Stimulated activated CD8-positive, alpha-beta memory T cell treated with anti-CD3 and anti-CD28 coated beads, Interleukin-7, amount 100 ng/mL, for 1 hour (primary cell): ENCODE data around the gene RFTN2.
"Not testable (repeated sequence)": the region's sequence is repeated elsewhere in the genome, so short reads cannot be mapped to it uniquely, and the experiment has no call there.

Source experiments
- DNase-seq, 2 donors: peaks; one replicate each; pipeline ENCODE4 v3.0.0-alpha.2; 2020; ENCODE audit warnings: low read depth in 2 of 2

Gene RFTN2

GRCh38 chr2:197675711-197676188 is 363 bp upstream of the RFTN2 start:
- DNase-seq = no peak

- no peak for DNase-seq
Observed at GRCh38 chr2:197674591-197674990, 796 bp downstream of the RFTN2 start.

- no peak for DNase-seq
Observed at GRCh38 chr2:197674060-197674459, 1.3 kb downstream of the RFTN2 start.

GRCh38 chr2:197673606-197674005 is 1.8 kb downstream of the RFTN2 start:
- DNase-seq = no peak

- no peak for DNase-seq
Observed at GRCh38 chr2:197673106-197673505, 2.3 kb downstream of the RFTN2 start.

- no peak for DNase-seq
Observed at GRCh38 chr2:197672371-197672893, 3.0 kb downstream of the RFTN2 start.

GRCh38 chr2:197669077-197669476 is 6.3 kb downstream of the RFTN2 start:
- no peak for DNase-seq

- no peak for DNase-seq
Observed at GRCh38 chr2:197668296-197668695, 7.1 kb downstream of the RFTN2 start.

GRCh38 chr2:197666277-197666676 is 9.1 kb downstream of the RFTN2 start:
- DNase-seq = no peak

- DNase-seq = no peak
Observed at GRCh38 chr2:197661626-197662025, 13.8 kb downstream of the RFTN2 start.

GRCh38 chr2:197657562-197657961 is 17.8 kb downstream of the RFTN2 start:
- DNase-seq = no peak

- no peak for DNase-seq
Observed at GRCh38 chr2:197647961-197648690, 27.3 kb downstream of the RFTN2 start.

GRCh38 chr2:197641666-197642065 is 33.7 kb downstream of the RFTN2 start:
- no peak for DNase-seq

- not testable (repeated sequence) for DNase-seq
Observed at GRCh38 chr2:197640571-197641122, 34.7 kb downstream of the RFTN2 start.

- no peak for DNase-seq
Observed at GRCh38 chr2:197633109-197633657, 42.2 kb downstream of the RFTN2 start.

GRCh38 chr2:197628043-197628500 is 47.3 kb downstream of the RFTN2 start:
- no peak for DNase-seq

GRCh38 chr2:197626965-197627625 is 48.3 kb downstream of the RFTN2 start:
- DNase-seq = no peak

- DNase-seq = no peak
Observed at GRCh38 chr2:197620133-197620532, 55.3 kb downstream of the RFTN2 start.

GRCh38 chr2:197615016-197615652 is 60.3 kb downstream of the RFTN2 start:
- no peak for DNase-seq

- no peak for DNase-seq
Observed at GRCh38 chr2:197614532-197614931, 60.9 kb downstream of the RFTN2 start.

- DNase-seq = no peak
Observed at GRCh38 chr2:197613509-197613987, 61.8 kb downstream of the RFTN2 start.

GRCh38 chr2:197606180-197606579 is 69.2 kb downstream of the RFTN2 start:
- DNase-seq = no peak
